ENCODE data around the gene ZFHX3. TPM values are rescaled to one million over a fixed set of nuclear protein-coding genes. Genes with fewer than 3 reads are reported as not detected.

The ZFHX3 gene
- total RNA-seq, 3 donors from 2014 or later: 13.8 to 36.0 (median 15.5) TPM

DNA sequence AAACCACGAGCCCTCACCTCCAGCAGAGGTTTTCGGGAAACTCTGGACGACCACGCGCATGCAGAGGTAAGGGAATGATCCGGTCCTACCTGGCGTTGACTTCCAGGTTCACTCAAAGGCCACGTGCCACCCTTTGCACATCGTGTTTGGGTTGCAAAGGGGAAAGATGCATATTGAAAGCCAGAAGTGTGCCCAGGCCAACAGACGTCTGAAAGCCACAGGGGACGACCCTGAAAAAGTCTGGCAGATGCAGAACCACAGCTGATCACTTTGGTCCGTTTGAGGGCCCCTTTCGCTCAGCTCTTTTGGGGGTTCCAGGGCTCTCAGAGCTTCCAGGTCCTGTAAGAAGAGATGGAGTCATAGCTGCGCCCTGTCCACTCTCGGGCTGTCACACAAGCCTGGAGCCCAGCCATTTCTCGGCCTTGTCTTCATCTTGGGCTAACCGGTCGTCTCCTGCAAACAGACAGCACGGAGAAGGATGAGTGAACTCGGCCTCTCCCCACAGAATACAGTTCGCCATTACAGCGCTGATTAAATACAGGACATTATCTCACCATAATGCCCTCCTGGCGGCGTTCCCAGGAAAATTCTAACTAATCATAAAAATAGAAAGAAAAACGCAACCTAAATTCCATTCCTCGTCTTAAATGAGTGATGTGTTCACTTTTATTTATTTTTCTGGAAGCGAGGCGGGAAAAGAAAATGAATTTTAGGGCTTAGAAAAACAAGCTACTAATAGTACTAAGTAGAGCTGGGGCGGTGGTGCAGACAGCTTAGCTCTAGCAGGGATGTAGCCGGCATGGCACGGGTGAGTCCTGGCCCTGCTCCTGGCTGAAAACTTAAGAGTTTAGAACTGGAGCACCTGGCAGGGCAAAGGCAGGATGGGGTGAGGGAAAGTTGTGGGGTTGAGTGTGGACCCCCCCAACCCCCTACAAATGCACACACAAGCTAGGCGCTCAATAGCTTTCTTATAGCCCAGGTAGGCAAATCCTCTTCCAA lies 45.5 kb upstream of the ZFHX3 start:
- H3K9me3 ChIP-seq: no peaks in the 10 kb centered on the region
- intact Hi-C loops (cut with DNase I, micrococcal nuclease): no loop called here
- TF ChIP-seq, protein P1, sequence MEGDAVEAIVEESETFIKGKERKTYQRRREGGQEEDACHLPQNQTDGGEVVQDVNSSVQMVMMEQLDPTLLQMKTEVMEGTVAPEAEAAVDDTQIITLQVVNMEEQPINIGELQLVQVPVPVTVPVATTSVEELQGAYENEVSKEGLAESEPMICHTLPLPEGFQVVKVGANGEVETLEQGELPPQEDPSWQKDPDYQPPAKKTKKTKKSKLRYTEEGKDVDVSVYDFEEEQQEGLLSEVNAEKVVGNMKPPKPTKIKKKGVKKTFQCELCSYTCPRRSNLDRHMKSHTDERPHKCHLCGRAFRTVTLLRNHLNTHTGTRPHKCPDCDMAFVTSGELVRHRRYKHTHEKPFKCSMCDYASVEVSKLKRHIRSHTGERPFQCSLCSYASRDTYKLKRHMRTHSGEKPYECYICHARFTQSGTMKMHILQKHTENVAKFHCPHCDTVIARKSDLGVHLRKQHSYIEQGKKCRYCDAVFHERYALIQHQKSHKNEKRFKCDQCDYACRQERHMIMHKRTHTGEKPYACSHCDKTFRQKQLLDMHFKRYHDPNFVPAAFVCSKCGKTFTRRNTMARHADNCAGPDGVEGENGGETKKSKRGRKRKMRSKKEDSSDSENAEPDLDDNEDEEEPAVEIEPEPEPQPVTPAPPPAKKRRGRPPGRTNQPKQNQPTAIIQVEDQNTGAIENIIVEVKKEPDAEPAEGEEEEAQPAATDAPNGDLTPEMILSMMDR (IDR thresholded peaks at IDR 0.05): no peak
- no peaks in the 10 kb centered on the region for H3K36me3 ChIP-seq (ENCODE audit: low read depth)
- ATAC-seq: peak; percentile 32
- no peak for DNase-seq
- no peak overlapping the region for H3K4me3 ChIP-seq
- no peaks in the 10 kb centered on the region for H3K4me1 ChIP-seq (ENCODE audit: low read depth)

DNA sequence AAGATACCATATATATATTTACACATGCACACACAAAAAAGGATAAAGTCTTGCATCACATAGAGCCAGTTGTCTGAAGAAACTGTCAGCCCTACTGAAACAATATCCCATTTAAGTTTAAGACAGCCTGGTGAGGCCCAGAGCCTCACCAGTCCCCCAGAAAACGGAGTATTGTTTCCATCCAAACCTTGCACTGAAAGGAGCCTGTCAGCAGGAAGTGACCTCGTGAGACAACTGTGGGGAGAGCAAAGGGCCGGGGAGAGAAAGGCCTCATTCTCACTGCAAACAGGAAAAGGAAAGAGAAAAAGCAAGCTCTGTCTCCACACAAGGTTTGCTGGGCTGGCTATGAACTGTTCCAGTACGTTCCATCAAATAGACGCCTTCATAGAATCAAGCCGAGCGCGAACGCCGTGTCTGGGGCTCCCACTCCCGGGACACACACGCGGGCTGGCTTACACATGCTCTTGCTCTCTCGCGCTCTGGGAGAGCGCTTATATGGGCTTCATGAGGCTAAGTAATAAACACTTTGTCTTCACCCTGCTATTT lies 44.4 kb upstream of the ZFHX3 start:
- intact Hi-C loops (cut with DNase I, micrococcal nuclease): no loop called here
- Histone ChIP-seq H3K9me3 (no peaks in the 10 kb centered on the region), H3K4me1 (ENCODE audit: low read depth) (no peaks in the 10 kb centered on the region), H3K4me3 (no peak overlapping the region), H3K36me3 (ENCODE audit: low read depth) (no peaks in the 10 kb centered on the region)
- no peak for DNase-seq
- ATAC-seq: no peak
- TF ChIP-seq, protein P1 (IDR thresholded peaks at IDR 0.05): no peak

DNA sequence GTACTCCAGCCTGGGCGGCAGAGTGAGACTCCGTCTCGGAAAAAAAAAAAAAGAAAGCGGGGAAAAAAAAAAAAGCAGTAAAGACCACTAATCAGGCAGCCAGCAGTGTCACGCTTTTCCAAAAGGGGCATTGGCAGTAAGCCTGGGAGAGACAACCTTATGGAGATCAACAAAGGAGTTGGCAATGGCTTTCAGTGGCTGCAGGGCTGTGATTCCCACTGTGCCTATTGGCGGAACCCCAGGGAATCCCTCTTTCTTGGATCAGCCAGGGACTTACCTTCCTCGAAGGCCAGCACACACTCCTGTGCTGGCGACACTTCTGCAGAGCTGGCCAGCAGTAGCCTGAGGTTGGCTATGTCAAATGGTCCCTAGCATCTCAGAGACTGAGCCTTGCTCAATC lies 43.2 kb upstream of the ZFHX3 start:
- Histone ChIP-seq H3K9me3 (no peaks in the 10 kb centered on the region), H3K4me1 (ENCODE audit: low read depth) (no peaks in the 10 kb centered on the region), H3K36me3 (ENCODE audit: low read depth) (no peaks in the 10 kb centered on the region), H3K4me3 (no peak overlapping the region)
- ATAC-seq: no peak
- TF ChIP-seq, protein P1 (IDR thresholded peaks at IDR 0.05): no peak
- DNase-seq: no peak
- intact Hi-C loops (cut with DNase I, micrococcal nuclease): no loop called here

DNA sequence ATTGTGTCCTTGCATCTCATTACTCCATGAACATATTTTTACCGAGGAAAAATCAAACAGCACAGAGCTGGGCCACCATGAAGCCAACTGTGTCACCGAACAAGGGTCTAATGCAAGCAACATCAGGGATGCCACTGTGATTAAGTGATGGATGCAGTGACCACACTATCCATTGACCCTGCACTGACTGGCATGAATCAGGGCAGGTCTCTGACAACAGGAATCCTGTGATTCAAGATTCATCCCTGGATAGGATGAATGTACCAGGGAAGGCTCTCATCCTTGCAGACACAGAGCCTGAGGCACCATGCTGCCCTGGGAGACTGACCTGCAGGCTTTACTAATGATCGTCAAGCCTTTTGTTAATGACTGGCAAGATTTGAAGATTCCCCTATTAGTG lies 41.5 kb upstream of the ZFHX3 start:
- Histone ChIP-seq H3K9me3 (no peaks in the 10 kb centered on the region), H3K36me3 (ENCODE audit: low read depth) (no peaks in the 10 kb centered on the region), H3K4me1 (ENCODE audit: low read depth) (no peaks in the 10 kb centered on the region), H3K4me3 (no peak overlapping the region)
- intact Hi-C loops (cut with DNase I, micrococcal nuclease): no loop called here
- TF ChIP-seq, protein P1 (IDR thresholded peaks at IDR 0.05): no peak
- DNase-seq (no peak), ATAC-seq (no peak)

DNA sequence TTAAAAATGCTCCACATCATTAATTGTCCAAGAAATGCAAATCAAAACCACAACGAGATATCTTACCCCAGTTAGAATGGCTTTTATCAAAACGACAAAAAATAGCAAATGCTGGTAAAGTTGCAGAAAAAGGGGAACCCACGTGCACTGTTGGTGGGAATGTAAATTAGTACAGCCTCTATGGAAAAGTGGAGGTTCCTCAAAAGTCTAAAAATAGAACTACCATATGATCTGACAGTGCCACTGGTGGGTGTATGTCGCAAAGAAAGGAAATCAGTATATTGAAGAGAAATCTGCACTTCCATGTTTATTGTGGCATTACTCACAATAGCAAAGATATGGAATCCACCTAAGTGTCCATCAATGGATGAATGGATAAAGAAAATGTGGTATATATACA lies 38.2 kb upstream of the ZFHX3 start:
- TF ChIP-seq, protein P1 (IDR thresholded peaks at IDR 0.05): no peak
- no peak for ATAC-seq
- intact Hi-C loops (cut with DNase I, micrococcal nuclease): no loop called here

More for the DNA sequence above, 38.2 kb upstream of the ZFHX3 start:
- H3K4me1 ChIP-seq (ENCODE audit: low read depth): no peaks in the 10 kb centered on the region
- H3K9me3 ChIP-seq: no peaks in the 10 kb centered on the region
- no peaks in the 10 kb centered on the region for H3K36me3 ChIP-seq (ENCODE audit: low read depth)
- no peak overlapping the region for H3K4me3 ChIP-seq
- no peak for DNase-seq

Measured in mucosa of descending colon (tissue), 3 donors.